H1 (cell line): ENCODE measurements around the gene C2CD4C. TPM values are rescaled to one million over a fixed set of nuclear protein-coding genes. Genes with fewer than 3 reads are reported as not detected.

ENCODE experiments used
- CTCF ChIA-PET: fragments of 300-600 bp; sonication (Branson Sonifier 250); formaldehyde crosslinking; loops from one replicate; lab custom pipeline; 2021; ENCODE audit not compliant: partially characterized antibody; lab: Charles Lee
- POLR2A ChIA-PET: fragments of 300-600 bp; sonication (Branson Sonifier 250); formaldehyde crosslinking; loops from one replicate; lab custom pipeline; 2021; ENCODE audit warnings: inconsistent platforms; ENCODE audit not compliant: partially characterized antibody; lab: Charles Lee
- DNase-seq, 2 experiments: peaks; one replicate each; pipeline versions ENCODE4 v3.0.0 to v3.0.0-alpha.2; 2010 to 2022; ENCODE audit warnings: low spot score in 2 of 2, low read depth in 1 of 2, mixed read lengths in 1 of 2
- FAIRE-seq: peaks from 2 replicates; lab custom pipeline; 2011; peaks lifted over from hg19 to GRCh38; lab: Jason Lieb, UNC
- H2AFZ ChIP-seq: 2 replicates; pipeline ENCODE4 v1.8.1; 2012; ENCODE audit warnings: low read length, inconsistent platforms
- H2AK5ac ChIP-seq: 2 replicates; pipeline ENCODE4 v1.6.1; 2013; ENCODE audit warnings: low read depth, low read length
- H2BK120ac ChIP-seq: replicated peaks from 2 replicates; pipeline ENCODE3; 2013; ENCODE audit warnings: low read depth, low read length, inconsistent platforms
- H2BK12ac ChIP-seq: 2 replicates; pipeline ENCODE4 v1.6.1; 2013; ENCODE audit warnings: low read depth, low read length
- H2BK15ac ChIP-seq: 2 replicates; pipeline ENCODE4 v1.6.1; 2013; ENCODE audit warnings: low read length
- H2BK20ac ChIP-seq: 2 replicates; pipeline ENCODE4 v1.6.1; 2013; ENCODE audit warnings: low read length
- H2BK5ac ChIP-seq: 2 replicates; pipeline ENCODE4 v1.6.1; 2013; ENCODE audit warnings: low read depth, low read length
- H3K14ac ChIP-seq: 2 replicates; pipeline ENCODE4 v1.6.1; 2013; ENCODE audit warnings: inconsistent platforms; ENCODE audit not compliant: insufficient read length
- H3K18ac ChIP-seq: 2 replicates; pipeline ENCODE4 v1.6.1; 2013; ENCODE audit warnings: low read length; ENCODE audit errors: extremely low read depth
- H3K23ac ChIP-seq: 2 replicates; pipeline ENCODE4 v1.6.1; 2013; ENCODE audit warnings: inconsistent platforms; ENCODE audit not compliant: insufficient read length
- H3K23me2 ChIP-seq: 2 replicates; pipeline ENCODE4 v1.6.1; 2013; ENCODE audit warnings: low read depth, low read length
- H3K27ac ChIP-seq: 2 replicates; pipeline ENCODE4 v1.6.1; 2011; ENCODE audit warnings: low read depth, low read length, inconsistent platforms
- H3K27me3 ChIP-seq, 4 experiments: replicated peaks in 1 of 4; 1 replicate in 1 of 4; 2 replicates in 3 of 4; pipeline versions ENCODE4 v1.6.1 to v1.8.1; 2011 to 2013; ENCODE audit warnings: low read length in 3 of 4, mild to moderate bottlenecking in 3 of 4, inconsistent platforms in 2 of 4, mixed read lengths in 2 of 4, moderate library complexity in 1 of 4; ENCODE audit not compliant: control insufficient read depth in 3 of 4, insufficient read depth in 3 of 4; ENCODE audit errors: extremely low read depth in 1 of 4
- H3K36me3 ChIP-seq, 4 experiments: 2 replicates each; pipeline versions ENCODE4 v1.6.1 to v1.8.1; 2011 to 2013; ENCODE audit warnings: mild to moderate bottlenecking in 4 of 4, low read length in 3 of 4, moderate library complexity in 2 of 4, control low read depth in 1 of 4, inconsistent platforms in 1 of 4; ENCODE audit not compliant: insufficient read depth in 4 of 4, control insufficient read depth in 2 of 4
- H3K4ac ChIP-seq: replicated peaks from 2 replicates; pipeline ENCODE3; 2013; ENCODE audit warnings: low read length, low read depth, mixed read lengths, inconsistent platforms; ENCODE audit not compliant: insufficient read length
- H3K4me1 ChIP-seq, 4 experiments: replicated peaks in 1 of 4; 1 replicate in 1 of 4; 2 replicates in 3 of 4; pipeline versions ENCODE4 v1.6.1 to v1.8.1; 2011 to 2013; ENCODE audit warnings: low read length in 3 of 4, inconsistent platforms in 2 of 4, mixed read lengths in 1 of 4; ENCODE audit not compliant: insufficient read depth in 4 of 4, control insufficient read depth in 3 of 4
- H3K4me2 ChIP-seq, 2 experiments: 2 replicates each; pipeline versions ENCODE4 v1.6.1 to v1.8.1; 2011 to 2013; ENCODE audit warnings: low read depth in 2 of 2, low read length in 2 of 2, control low read depth in 1 of 2, inconsistent platforms in 1 of 2, mild to moderate bottlenecking in 1 of 2; ENCODE audit not compliant: insufficient read depth in 1 of 2
- H3K4me3 ChIP-seq, 4 experiments: fragments of 200-600, 300-600 bp in 1 of 4; sonication (generic), shearing (Covaris generic), sonication (Bioruptor Twin) in 1 of 4; 2 replicates each; pipeline versions ENCODE4 v1.5.1 to v1.8.1; 2011 to 2016; ENCODE audit warnings: low read length in 4 of 4, low read depth in 3 of 4, control low read depth in 2 of 4, inconsistent platforms in 2 of 4, mild to moderate bottlenecking in 2 of 4, mixed read lengths in 1 of 4, moderate library complexity in 1 of 4; ENCODE audit not compliant: insufficient read depth in 2 of 4; ENCODE audit errors: extremely low read depth in 1 of 4
- H3K56ac ChIP-seq: replicated peaks from 2 replicates; pipeline ENCODE3; 2013; ENCODE audit warnings: low read depth, mild to moderate bottlenecking, mixed read lengths, low read length, inconsistent platforms; ENCODE audit not compliant: insufficient read length
- H3K79me1 ChIP-seq: 2 replicates; pipeline ENCODE4 v1.6.1; 2013; ENCODE audit warnings: low read depth, low read length, control low read depth
- H3K79me2 ChIP-seq, 2 experiments: 2 replicates each; pipeline versions ENCODE4 v1.6.1 to v1.8.1; 2012 to 2013; ENCODE audit warnings: low read length in 2 of 2, mild to moderate bottlenecking in 2 of 2, inconsistent platforms in 1 of 2; ENCODE audit not compliant: insufficient read depth in 2 of 2, control insufficient read depth in 1 of 2
- H3K9ac ChIP-seq, 4 experiments: replicated peaks in 1 of 4; 1 replicate in 1 of 4; 2 replicates in 3 of 4; pipeline versions ENCODE4 v1.6.1 to v1.8.1; 2011 to 2013; ENCODE audit warnings: low read depth in 3 of 4, low read length in 3 of 4, control low read depth in 2 of 4, mild to moderate bottlenecking in 2 of 4, moderate library complexity in 2 of 4, inconsistent platforms in 1 of 4; ENCODE audit errors: extremely low read depth in 1 of 4
- H3K9me3 ChIP-seq, 2 experiments: 2 replicates each; pipeline versions ENCODE4 v1.6.1 to v1.8.1; 2012 to 2013; ENCODE audit warnings: mild to moderate bottlenecking in 2 of 2, moderate library complexity in 2 of 2, control low read depth in 1 of 2, inconsistent platforms in 1 of 2, low read depth in 1 of 2, low read length in 1 of 2, mixed read lengths in 1 of 2; ENCODE audit not compliant: insufficient read depth in 2 of 2
- H4K20me1 ChIP-seq, 2 experiments: replicated peaks in 1 of 2; 2 replicates each; pipeline versions ENCODE3 to v1.8.1; 2011 to 2013; ENCODE audit warnings: inconsistent platforms in 2 of 2, low read length in 2 of 2, mild to moderate bottlenecking in 1 of 2; ENCODE audit not compliant: insufficient read depth in 2 of 2, control insufficient read depth in 1 of 2
- H4K5ac ChIP-seq: 2 replicates; pipeline ENCODE4 v1.6.1; 2013; ENCODE audit warnings: low read length, low read depth, mixed read lengths, inconsistent platforms; ENCODE audit not compliant: insufficient read length
- H4K8ac ChIP-seq: 2 replicates; pipeline ENCODE4 v1.8.0; 2013; ENCODE audit warnings: mild to moderate bottlenecking, moderate library complexity, low read length, inconsistent platforms; ENCODE audit not compliant: insufficient read depth; ENCODE audit errors: extremely low read depth
- H4K91ac ChIP-seq: replicated peaks from 2 replicates; pipeline ENCODE3; 2013; ENCODE audit warnings: low read length, mixed read lengths, inconsistent platforms; ENCODE audit not compliant: insufficient read length
- CEBPB ChIP-seq: IDR thresholded peaks from 2 replicates; pipeline ENCODE4 v1.6.1; 2012; ENCODE audit warnings: low read depth, low read length
- CTCF ChIP-seq, 3 experiments: IDR thresholded peaks; 1 replicate in 2 of 3; 2 replicates in 1 of 3; pipeline versions ENCODE4 v1.5.1 to v1.6.1; 2011; ENCODE audit warnings: low read length in 3 of 3, mild to moderate bottlenecking in 3 of 3, inconsistent platforms in 2 of 3, low read depth in 1 of 3, moderate library complexity in 1 of 3; ENCODE audit not compliant: insufficient read depth in 1 of 3; ENCODE audit errors: control extremely low read depth in 1 of 3
- GTF2F1 ChIP-seq: IDR thresholded peaks from 2 replicates; pipeline ENCODE4 v1.6.1; 2012; ENCODE audit warnings: low read depth, low read length, improper control_type of control experiment, borderline replicate concordance
- KDM5A ChIP-seq: fragments of 200-600 bp; IDR thresholded peaks from 2 replicates; pipeline ENCODE4 v1.7.1; 2012; ENCODE audit warnings: mild to moderate bottlenecking, low read length, inconsistent platforms, mixed read lengths
- RAD21 ChIP-seq, 2 experiments: IDR thresholded peaks in 1 of 2; conservative IDR thresholded peaks in 1 of 2; 2 replicates each; pipeline ENCODE4 v1.6.1; 2011; ENCODE audit warnings: low read depth in 2 of 2, low read length in 2 of 2, improper control_type of control experiment in 1 of 2, inconsistent platforms in 1 of 2, mild to moderate bottlenecking in 1 of 2, moderate library complexity in 1 of 2
- USF2 ChIP-seq: IDR thresholded peaks from 2 replicates; pipeline ENCODE4 v1.6.1; 2011; ENCODE audit warnings: low read length, improper control_type of control experiment
- WGBS, 2 experiments: shearing (Covaris generic) in 1 of 2; methylation state at CpG; one replicate each; pipeline versions ENCODE4 v1.1.6 to v1.1.7; 2013 to 2015; ENCODE audit warnings: low lambda C conversion rate in 2 of 2, mixed read lengths in 2 of 2, inconsistent platforms in 1 of 2, low coverage in 1 of 2, missing lambda C conversion rate in 1 of 2; ENCODE audit not compliant: insufficient replicate concordance in 2 of 2, insufficient coverage in 1 of 2, insufficient read length in 1 of 2; ENCODE audit errors: extremely low coverage in 1 of 2, missing lambda C conversion rate in 1 of 2; 5-methylcytosine and 5-hydroxymethylcytosine counted together
- polyA plus RNA-seq, 7 experiments: library from polyadenylated mRNA; depleted of rRNA in 3 of 7; stranded (reverse) in 5 of 7; unstranded in 2 of 7; fragments of >200 nt in 5 of 7; fragments of 200-250 nt in 2 of 7; gene quantifications; 1 replicate in 5 of 7; 2 replicates in 1 of 7; 4 replicates in 1 of 7; pipeline versions ENCODE4 v1.2.1 to v1.2.3, GENCODE V29; 2011 to 2013; ENCODE audit warnings: missing spikeins in 2 of 7, mixed read lengths in 2 of 7
- total RNA-seq: library from RNA; stranded (reverse); fragmentation: NEBNext Ultra II Directional; extraction: Animal tissue kit (Norgen Biotek cat#: 25700); gene quantifications from 2 replicates; pipeline ENCODE4 v1.2.1, GENCODE V29; 2021

C2CD4C gene
- total and polyA plus RNA-seq, 2 of the 8 experiments (the other 6 are each of a cell fraction or from before 2014, with no cell fraction given), result 3.8 to 6.3 TPM

- no peak overlapping the region for H3K56ac ChIP-seq
- peaks cover 0 to 28% (median 16%) of the 10 kb centered on the region in 4 experiments; a peak in 6 of 7 replicates for H3K4me1 ChIP-seq
- no peaks in the 10 kb centered on the region; a peak in 1 of 8 replicates for H3K36me3 ChIP-seq
- H3K9me3 ChIP-seq, result no peaks in the 10 kb centered on the region
- H3K79me2 ChIP-seq, result no peaks in the 10 kb centered on the region
- WGBS, 2 experiments, result 71% methylated on average over 30 of the region's 36 CpGs; no CpG with 5 or more reads in 1 of the 2 experiments
- H3K4me2 ChIP-seq, result peak overlapping the region in 1 of 2 experiments; percentile 9; a peak in 1 of 4 replicates
- H3K9ac ChIP-seq, result no peak overlapping the region
- H4K91ac ChIP-seq, result no peak overlapping the region
- no peak overlapping the region for H3K27ac ChIP-seq
- ChIA-PET POLR2A (interaction anchor here (1.0 kb wide), 2 partner anchors 73 to 123 kb away, joined by 3 read pairs; no protein-coding TSS in a partner anchor), CTCF (interaction anchor here (1.0 to 2.0 kb wide), 10 partner anchors 9 to 118 kb away, joined by 3 to 8 read pairs (median 4); no protein-coding TSS in a partner anchor)
- H2BK120ac ChIP-seq, result no peak overlapping the region
- H2AK5ac ChIP-seq, result no peak overlapping the region
- H4K8ac ChIP-seq, result peak overlapping the region; percentile 28
- no peaks in the 10 kb centered on the region for H4K20me1 ChIP-seq
- H3K23me2 ChIP-seq, result peaks cover 8% of the 10 kb centered on the region; the same call in 1 of the 2 replicates
- no peaks in the 10 kb centered on the region for H3K79me1 ChIP-seq
- H3K4me3 ChIP-seq, result no peak overlapping the region
- no peak overlapping the region for H3K14ac ChIP-seq
- DNase-seq, result peak in 1 of 2 experiments; percentile 58
- no peak overlapping the region for H2BK5ac ChIP-seq
- no peak overlapping the region; the same call in 1 of the 2 replicates for H3K18ac ChIP-seq
- peaks cover 0 to 14% (median 12%) of the 10 kb centered on the region in 4 experiments; a peak in 6 of 7 replicates for H3K27me3 ChIP-seq
- no peak overlapping the region for H2AFZ ChIP-seq
- no peak overlapping the region for H3K23ac ChIP-seq
- FAIRE-seq, result no peak
- no peak overlapping the region for H2BK20ac ChIP-seq
- no peak overlapping the region for H2BK15ac ChIP-seq
- H3K4ac ChIP-seq, result no peak overlapping the region
- H2BK12ac ChIP-seq, result no peak overlapping the region
- no peak overlapping the region for H4K5ac ChIP-seq
- peak in 2 of 3 experiments; percentile 13 to 28; a peak in 2 of 4 replicates for TF ChIP-seq CTCF (IDR thresholded peaks at IDR 0.05; ENCODE audit: control extremely low read depth in 1 of 3, insufficient read depth in 1 of 3, low read depth in 1 of 3, low read length in 3 of 3)
- no peak for TF ChIP-seq KDM5A
- peak in 1 of 2 experiments; percentile 34; a peak in 1 of 4 replicates for TF ChIP-seq RAD21 (IDR thresholded peaks at IDR 0.05 in 1 of 2, conservative IDR thresholded peaks at IDR 0.05 in 1 of 2; ENCODE audit: low read depth in 2 of 2, low read length in 2 of 2)
- no peak for TF ChIP-seq USF2
- TF ChIP-seq CEBPB, result no peak
- no peak for TF ChIP-seq GTF2F1
Observed at GRCh38 chr19:412356-413355, 3.7 kb upstream of the C2CD4C start.
